Right lobe of liver (tissue), 6 donors: ENCODE measurements around the gene SLC2A5. TPM values are rescaled to one million over a fixed set of nuclear protein-coding genes. Genes with fewer than 3 reads are reported as not detected.

ENCODE experiments used
- ATAC-seq, 4 donors: fragments of 200-7000 bp; cut with Tn5 transposase; one replicate each; pipeline ENCODE4 v1.9.1; 2020; ENCODE audit warnings: mild to moderate bottlenecking in 4 of 4, moderate library complexity in 4 of 4
- DNase-seq, 3 donors: peaks; one replicate each; pipeline ENCODE4 v3.0.0-alpha.2; 2020
- H3K27ac ChIP-seq, 3 donors: fragments of 200-600 bp; one replicate each; pipeline ENCODE4 v1.8.0; 2022
- H3K27me3 ChIP-seq, 2 donors: fragments of 200-600 bp; one replicate each; pipeline ENCODE4 v1.8.0; 2022
- H3K36me3 ChIP-seq, 4 donors: fragments of 200-600 bp; sonication (generic) in 1 of 4; one replicate each; pipeline versions ENCODE4 v1.5.1 to v1.8.0; 2017 to 2022; ENCODE audit warnings: control low read depth in 1 of 4
- H3K4me1 ChIP-seq, 4 donors: fragments of 200-600 bp; sonication (generic) in 1 of 4; one replicate each; pipeline versions ENCODE4 v1.5.1 to v1.8.0; 2017 to 2022; ENCODE audit warnings: control low read depth in 1 of 4
- H3K4me3 ChIP-seq, 3 donors: fragments of 200-600 bp; one replicate each; pipeline ENCODE4 v1.8.0; 2022
- H3K9me3 ChIP-seq, 4 donors: fragments of 200-600 bp; sonication (generic) in 1 of 4; one replicate each; pipeline versions ENCODE4 v1.5.1 to v1.8.0; 2017 to 2022; ENCODE audit warnings: control low read depth in 1 of 4
- CTCF ChIP-seq, 4 donors: fragments of 200-600 bp in 3 of 4; fragments of 450-650 bp in 1 of 4; IDR thresholded peaks; one replicate each; pipeline versions ENCODE4 v1.5.1 to v1.8.0; 2016 to 2022; ENCODE audit warnings: antibody characterized with exemption in 4 of 4, mild to moderate bottlenecking in 2 of 4
- POLR2A ChIP-seq: fragments of 450-650 bp; IDR thresholded peaks from one replicate; pipeline ENCODE4 v1.6.1; 2017; ENCODE audit warnings: antibody characterized with exemption, mild to moderate bottlenecking
- WGBS: methylation state at CpG from one replicate; pipeline ENCODE4 v1.1.6; 2018; ENCODE audit warnings: low coverage, low lambda C conversion rate; ENCODE audit not compliant: insufficient coverage; ENCODE audit errors: missing lambda C conversion rate; 5-methylcytosine and 5-hydroxymethylcytosine counted together
- intact Hi-C, 2 donors: fragments of 100-400 bp; cut with DNase I; formaldehyde crosslinking; loops; one replicate each; pipeline versions ENCODE4 v1.11.2 to v1.14.1; 2022
- total RNA-seq, 6 experiments: library from RNA; depleted of rRNA in 2 of 6; stranded (reverse); fragments of >200 nt in 2 of 6; fragmentation: NEBNext Ultra II Directional in 3 of 6; extraction: Animal tissue kit (Norgen Biotek cat#: 25700) in 3 of 6; gene quantifications; one replicate each; pipeline versions ENCODE4 v1.1.0 to v1.2.4, GENCODE V29; 2016 to 2023
- donor health status: DM: no; HTN: yes; CAD: no.
- donor health status: DM: no; HTN: no; CAD: no.
- donor health status: DM: no; HTN: no; CAD: no.
- donor health status: DM: no; HTN: yes; CAD: no.
- donor health status: DM: no; HTN: yes; CAD: no.

The SLC2A5 gene
- total RNA-seq, 6 experiments from 2014 or later = 0.19 to 3.5 (median 0.30) TPM

- DNase-seq (no peak), ATAC-seq (no peak)
- Histone ChIP-seq H3K27me3 (no peaks in the 10 kb centered on the region), H3K4me3 (no peak overlapping the region), H3K27ac (no peak overlapping the region), H3K36me3 (no peaks in the 10 kb centered on the region), H3K4me1 (no peaks in the 10 kb centered on the region), H3K9me3 (no peaks in the 10 kb centered on the region)
- WGBS = 51% methylated on average over 6 of the region's 6 CpGs
- intact Hi-C loops = no loop called here
- TF ChIP-seq POLR2A (no peak), CTCF (IDR thresholded peaks at IDR 0.05) (no peak)
Measured at GRCh38 chr1:9093581-9093980, 24.1 kb upstream of the SLC2A5 start.

- Histone ChIP-seq H3K4me3 (no peak overlapping the region), H3K27ac (no peak overlapping the region), H3K36me3 (no peaks in the 10 kb centered on the region), H3K27me3 (no peaks in the 10 kb centered on the region), H3K4me1 (no peaks in the 10 kb centered on the region), H3K9me3 (no peaks in the 10 kb centered on the region)
- TF ChIP-seq CTCF (IDR thresholded peaks at IDR 0.05) (no peak), POLR2A (no peak)
- 66% methylated on average over 6 of the region's 6 CpGs for WGBS
- intact Hi-C loops = no loop called here
- DNase-seq (no peak), ATAC-seq (no peak)
Measured at GRCh38 chr1:9093091-9093490, 23.7 kb upstream of the SLC2A5 start.

GRCh38 chr1:9088807-9089206 is 19.4 kb upstream of the SLC2A5 start:
- 78% methylated on average over 4 of the region's 4 CpGs for WGBS
- ATAC-seq (no peak), DNase-seq (no peak)
- H3K4me3 ChIP-seq = no peak overlapping the region
- H3K4me1 ChIP-seq = no peaks in the 10 kb centered on the region
- H3K27ac ChIP-seq = no peak overlapping the region
- no peaks in the 10 kb centered on the region for H3K36me3 ChIP-seq
- no peaks in the 10 kb centered on the region for H3K27me3 ChIP-seq
- no peaks in the 10 kb centered on the region for H3K9me3 ChIP-seq
- TF ChIP-seq POLR2A (no peak), CTCF (IDR thresholded peaks at IDR 0.05) (no peak)
- intact Hi-C loops = no loop called here

- H3K4me1 ChIP-seq = peaks cover 0 to 5% (median 0%) of the 10 kb centered on the region in 4 donors
- no peak overlapping the region for H3K4me3 ChIP-seq
- H3K27me3 ChIP-seq = no peaks in the 10 kb centered on the region
- H3K27ac ChIP-seq = no peak overlapping the region
- DNase-seq = no peak
- 72% methylated on average over 11 of the region's 12 CpGs for WGBS
- no peaks in the 10 kb centered on the region for H3K9me3 ChIP-seq
- ATAC-seq = no peak
- intact Hi-C loops = no loop called here
- TF ChIP-seq CTCF (IDR thresholded peaks at IDR 0.05) (no peak), POLR2A (no peak)
- no peaks in the 10 kb centered on the region for H3K36me3 ChIP-seq
Measured at GRCh38 chr1:9087411-9088125, 18.1 kb upstream of the SLC2A5 start.
